ENCODE data around the gene CERKL.
"Not testable (repeated sequence)": the region's sequence is repeated elsewhere in the genome, so short reads cannot be mapped to it uniquely, and the experiment has no call there.

The CERKL gene

GRCh38 chr2:181656450-181657291 is at the start of gene CERKL:
Gene CERKL, minus strand, starts transcription at chr2:181657105. Its CDS starts 99 bp downstream, at chr2:181657006.
- H3K4me1 Mint-ChIP-seq: peaks cover 21% of the 10 kb centered on the region
- TF ChIP-seq CTCF (IDR thresholded peaks at IDR 0.05): no peak
- DNase-seq: peak; percentile 74
- H3K27me3 Mint-ChIP-seq (ENCODE audit: low read depth, poor library complexity): peaks cover 78% of the 10 kb centered on the region
- H3K27ac Mint-ChIP-seq: no peak within 1 kb of the TSS
- H3K4me3 Mint-ChIP-seq: peak within 1 kb of the TSS; percentile 84
- H3K9me3 Mint-ChIP-seq: no peaks in the 10 kb centered on the region
- no peaks in the 10 kb centered on the region for H3K36me3 Mint-ChIP-seq (ENCODE audit: low read depth)

- not testable (repeated sequence) for H3K4me3 Mint-ChIP-seq; H3K4me1 Mint-ChIP-seq; H3K36me3 Mint-ChIP-seq (ENCODE audit: low read depth); DNase-seq; H3K27ac Mint-ChIP-seq
- Mint-ChIP-seq H3K27me3 (ENCODE audit: low read depth, poor library complexity) (peaks cover 12% of the 10 kb centered on the region), H3K9me3 (peaks cover 26% of the 10 kb centered on the region)
These were observed 45.6 kb upstream of the CERKL start for GRCh38 chr2:181702519-181702918.

- Mint-ChIP-seq H3K4me1 (peaks cover 5% of the 10 kb centered on the region), H3K4me3 (no peak overlapping the region), H3K9me3 (peaks cover 10% of the 10 kb centered on the region), H3K36me3 (ENCODE audit: low read depth) (no peaks in the 10 kb centered on the region), H3K27me3 (ENCODE audit: low read depth, poor library complexity) (peaks cover 28% of the 10 kb centered on the region), H3K27ac (no peak overlapping the region)
- no peak for TF ChIP-seq CTCF (IDR thresholded peaks at IDR 0.05)
- DNase-seq: no peak
These were observed 41.3 kb upstream of the CERKL start for GRCh38 chr2:181698223-181698622.

- Mint-ChIP-seq H3K4me3 (no peak overlapping the region), H3K27ac (no peak overlapping the region), H3K36me3 (ENCODE audit: low read depth) (no peaks in the 10 kb centered on the region), H3K4me1 (peaks cover 5% of the 10 kb centered on the region), H3K27me3 (ENCODE audit: low read depth, poor library complexity) (peaks cover 28% of the 10 kb centered on the region), H3K9me3 (peaks cover 4% of the 10 kb centered on the region)
- no peak for DNase-seq
- TF ChIP-seq CTCF (IDR thresholded peaks at IDR 0.05): no peak
These were observed 40.7 kb upstream of the CERKL start for GRCh38 chr2:181697571-181697970.

GRCh38 chr2:181697126-181697525 is 40.2 kb upstream of the CERKL start:
- Mint-ChIP-seq H3K9me3 (no peaks in the 10 kb centered on the region), H3K36me3 (ENCODE audit: low read depth) (no peaks in the 10 kb centered on the region), H3K27me3 (ENCODE audit: low read depth, poor library complexity) (peaks cover 28% of the 10 kb centered on the region), H3K4me3 (no peak overlapping the region), H3K27ac (no peak overlapping the region), H3K4me1 (peaks cover 5% of the 10 kb centered on the region)
- DNase-seq: no peak
- no peak for TF ChIP-seq CTCF (IDR thresholded peaks at IDR 0.05)

- Mint-ChIP-seq H3K4me1 (peaks cover 5% of the 10 kb centered on the region), H3K9me3 (no peaks in the 10 kb centered on the region), H3K36me3 (ENCODE audit: low read depth) (no peaks in the 10 kb centered on the region), H3K27me3 (ENCODE audit: low read depth, poor library complexity) (peaks cover 37% of the 10 kb centered on the region), H3K4me3 (no peak overlapping the region), H3K27ac (no peak overlapping the region)
- no peak for TF ChIP-seq CTCF (IDR thresholded peaks at IDR 0.05)
- no peak for DNase-seq
These were observed 37.4 kb upstream of the CERKL start for GRCh38 chr2:181694271-181694670.

Data from nephron progenitor cell (in vitro differentiated cells).